GM12878 (cell line): ENCODE data around the gene EEF1B2. TPM values are rescaled to one million over a fixed set of nuclear protein-coding genes. Genes with fewer than 3 reads are reported as not detected.

Source experiments
- ATAC-seq: fragments of 200-7000 bp; cut with Tn5 transposase; 3 replicates; pipeline ENCODE4 v1.9.1; 2020; ENCODE audit warnings: mild to moderate bottlenecking, moderate library complexity
- BruUV-seq: library from RNA; stranded (reverse); fragments of 400-500 nt; replicated peaks from 2 replicates; lab custom pipeline; 2021; lab: Mats Ljungman, UMichigan
- CTCF ChIA-PET: fragments of 300-600 bp; sonication (Branson Sonifier 250); formaldehyde crosslinking; extraction: SDS; loops from one replicate; lab custom pipeline; 2021; ENCODE audit warnings: inconsistent platforms; lab: Yijun Ruan, JAX
- POLR2A ChIA-PET: fragments of 350-600 bp; formaldehyde crosslinking; extraction: SDS; loops from one replicate; lab custom pipeline; 2021; ENCODE audit warnings: inconsistent platforms; lab: Charles Lee
- RAD21 ChIA-PET: fragments of 300-600 bp; sonication (Branson Sonifier 250); formaldehyde crosslinking; loops from one replicate; lab custom pipeline; 2023; ENCODE audit warnings: antibody characterized with exemption; ENCODE audit not compliant: unreplicated experiment; lab: Charles Lee
- SMC1A ChIA-PET: fragments of 300-600 bp; sonication (Branson Sonifier 250); formaldehyde crosslinking; loops from one replicate; lab custom pipeline; 2023; ENCODE audit not compliant: unreplicated experiment, uncharacterized antibody; lab: Charles Lee
- DNase-seq: peaks from one replicate; pipeline ENCODE4 v3.0.0-alpha.2; 2011; ENCODE audit warnings: low read depth, low spot score
- FAIRE-seq: peaks from 3 replicates; lab custom pipeline; 2011; peaks lifted over from hg19 to GRCh38; lab: Jason Lieb, UNC
- H2AFZ ChIP-seq: 2 replicates; pipeline ENCODE4 v1.6.0; 2011; ENCODE audit warnings: low read depth, low read length, control low read depth; ENCODE audit not compliant: control insufficient read depth
- H3K27ac ChIP-seq: 2 replicates; pipeline ENCODE4 v1.5.1; 2011; ENCODE audit warnings: control low read depth; ENCODE audit not compliant: control insufficient read depth, insufficient read depth
- H3K27me3 ChIP-seq, 2 experiments: replicated peaks in 1 of 2; 2 replicates each; pipeline versions ENCODE4 v1.6.0 to v1.6.1; 2011; ENCODE audit warnings: low read length in 1 of 2; ENCODE audit not compliant: control insufficient read depth in 2 of 2, insufficient read depth in 2 of 2
- H3K36me3 ChIP-seq, 2 experiments: 2 replicates each; pipeline ENCODE4 v1.5.1; 2011; ENCODE audit warnings: low read length in 1 of 2; ENCODE audit not compliant: control insufficient read depth in 2 of 2, insufficient read depth in 2 of 2
- H3K4me1 ChIP-seq: 2 replicates; pipeline ENCODE4 v1.6.1; 2011; ENCODE audit warnings: mild to moderate bottlenecking, low read length, moderate library complexity, mixed read lengths; ENCODE audit not compliant: control insufficient read depth, insufficient read depth
- H3K4me2 ChIP-seq: 2 replicates; pipeline ENCODE4 v1.6.0; 2011; ENCODE audit warnings: control low read depth; ENCODE audit not compliant: control insufficient read depth, insufficient read depth
- H3K4me3 ChIP-seq: fragments of 200-600 bp; sonication (generic); 2 replicates; pipeline ENCODE4 v1.5.1; 2016
- H3K79me2 ChIP-seq: 2 replicates; pipeline ENCODE4 v1.6.0; 2011; ENCODE audit warnings: low read length; ENCODE audit not compliant: control insufficient read depth, insufficient read depth
- H3K9ac ChIP-seq: 2 replicates; pipeline ENCODE4 v1.8.0; 2011; ENCODE audit warnings: low read length, control low read depth, mixed read lengths; ENCODE audit not compliant: control insufficient read depth, insufficient read depth
- H3K9me3 ChIP-seq: replicated peaks from 3 replicates; pipeline ENCODE4 v1.5.1; 2011; ENCODE audit warnings: mild to moderate bottlenecking, low read length; ENCODE audit not compliant: control insufficient read depth, insufficient read depth
- H4K20me1 ChIP-seq: 2 replicates; pipeline ENCODE4 v1.6.0; 2011; ENCODE audit not compliant: control insufficient read depth, insufficient read depth
- CBX3 ChIP-seq: fragments of 200-600 bp; sonication (generic); IDR thresholded peaks from 2 replicates; pipeline ENCODE4 v1.6.1; 2016; ENCODE audit warnings: low read depth, borderline replicate concordance
- CEBPZ ChIP-seq: fragments of 150-350 bp; IDR thresholded peaks from 2 replicates; pipeline ENCODE4 v1.6.1; 2016; ENCODE audit warnings: low read depth, low read length
- ZBTB40 ChIP-seq: fragments of 450-650 bp; IDR thresholded peaks from 2 replicates; pipeline ENCODE4 v1.6.1; 2016; ENCODE audit warnings: mild to moderate bottlenecking, moderate library complexity, borderline replicate concordance
- WGBS: methylation state at CpG from one replicate; pipeline ENCODE4 v1.1.6; 2016; ENCODE audit warnings: low lambda C conversion rate; ENCODE audit not compliant: insufficient replicate concordance, insufficient coverage; ENCODE audit errors: missing lambda C conversion rate; 5-methylcytosine and 5-hydroxymethylcytosine counted together
- in situ Hi-C: fragments of 300-500 bp; cut with MboI; formaldehyde crosslinking; loops from 9 replicates; pipeline ENCODE4 v1.14.3; 2018; ENCODE audit warnings: mixed read lengths
- intact Hi-C: fragments of 100-400 bp; cut with micrococcal nuclease; formaldehyde crosslinking; loops from one replicate; pipeline ENCODE4 v1.14.2; 2022; ENCODE audit not compliant: unreplicated experiment
- polyA plus RNA-seq, 11 experiments: library from polyadenylated mRNA; depleted of rRNA in 4 of 11; unstranded in 6 of 11; stranded (reverse) in 5 of 11; fragments of >200 nt; fragmentation: Nextera tagmentation in 4 of 11; fragmentation: Illumina TruSeq in 1 of 11; extraction: Ambion mirVana in 4 of 11; extraction: Trizol in 1 of 11; gene quantifications; 1 replicate in 1 of 11; 2 replicates in 10 of 11; pipeline versions ENCODE4 v1.2.1 to v1.2.3, GENCODE V29; 2011 to 2016; ENCODE audit warnings: inconsistent platforms in 2 of 11, missing spikeins in 2 of 11, low read depth in 1 of 11
- total RNA-seq, 4 experiments: library from RNA; depleted of rRNA in 3 of 4; stranded (reverse); fragments of >200 nt in 3 of 4; fragmentation: Illumina TruSeq in 1 of 4; extraction: Trizol in 1 of 4; gene quantifications; 2 replicates each; pipeline versions ENCODE4 v1.2.1 to v1.2.3, GENCODE V29; 2013 to 2021

The EEF1B2 gene
- total and polyA plus RNA-seq, 10 of the 15 experiments (the other 5 are each of a cell fraction or from before 2014, with no cell fraction given) = 719 to 2,110 (median 1,232) TPM

GRCh38 chr2:206150631-206151030 is 9.1 kb upstream of the EEF1B2 start:
- in situ Hi-C loops = no loop called here

More at GRCh38 chr2:206150631-206151030, 9.1 kb upstream of the EEF1B2 start:
- H4K20me1 ChIP-seq = no peaks in the 10 kb centered on the region
- ChIA-PET RAD21 (no interaction called here), CTCF (interaction anchor here (1.6 kb wide), 1 partner anchor 13 kb away, joined by 4 read pairs; no protein-coding TSS in a partner anchor), POLR2A (interaction anchor here (0.5 kb wide), 2 partner anchors 9 to 125 kb away, joined by 3 read pairs; no protein-coding TSS in a partner anchor), SMC1A (interaction anchor here (1.1 to 1.7 kb wide), 2 partner anchors 30 to 64 kb away, joined by 3 to 4 read pairs; partner anchors contain the start of gene INO80D)
- H3K9me3 ChIP-seq = no peaks in the 10 kb centered on the region
- no peak overlapping the region for H3K4me3 ChIP-seq
- H3K27me3 ChIP-seq = no peaks in the 10 kb centered on the region
- H3K36me3 ChIP-seq = peaks cover 0 to 10% of the 10 kb centered on the region in 2 experiments; a peak in 3 of 4 replicates
- ATAC-seq = no peak
- H2AFZ ChIP-seq = no peak overlapping the region
- TF ChIP-seq CEBPZ = no peak
- TF ChIP-seq CBX3 = no peak
- TF ChIP-seq ZBTB40 = no peak
- no peak overlapping the region for H3K4me2 ChIP-seq
- no peak overlapping the region; the same call in 1 of the 2 replicates for H3K27ac ChIP-seq
- peaks cover 11% of the 10 kb centered on the region for H3K79me2 ChIP-seq
- peaks cover 8% of the 10 kb centered on the region; the same call in 1 of the 2 replicates for H3K4me1 ChIP-seq
- intact Hi-C loops = loop anchor here (5.0 kb wide), 1 partner anchor 148 kb away; no protein-coding TSS in a partner anchor
- TSS peak; percentile 8 for BruUV-seq
- 52% methylated on average over 4 of the region's 4 CpGs for WGBS
- no peak overlapping the region for H3K9ac ChIP-seq
- no peak for DNase-seq
- peak; percentile 31 for FAIRE-seq
